LNCaP clone FGC (cell line): Measurements from ENCODE around the gene SMARCA2.

Experiments
- DNase-seq: peaks from one replicate; pipeline ENCODE4 v3.0.0-alpha.2; 2011; ENCODE audit warnings: low read depth
- H3K4me3 ChIP-seq: 2 replicates; pipeline ENCODE4 v1.5.1; 2011; ENCODE audit warnings: mild to moderate bottlenecking, low read depth, low read length, control low read depth
- TF ChIP-seq, protein P1 (sequence below): IDR thresholded peaks from 2 replicates; pipeline ENCODE4 v1.5.1; 2012; ENCODE audit warnings: mild to moderate bottlenecking; ENCODE audit not compliant: control insufficient read depth, insufficient read depth; ENCODE audit errors: extremely low read depth

SMARCA2 gene

GRCh38 chr9:2174911-2175310, 159.8 kb downstream of the SMARCA2 start:
- TF ChIP-seq, protein P1, sequence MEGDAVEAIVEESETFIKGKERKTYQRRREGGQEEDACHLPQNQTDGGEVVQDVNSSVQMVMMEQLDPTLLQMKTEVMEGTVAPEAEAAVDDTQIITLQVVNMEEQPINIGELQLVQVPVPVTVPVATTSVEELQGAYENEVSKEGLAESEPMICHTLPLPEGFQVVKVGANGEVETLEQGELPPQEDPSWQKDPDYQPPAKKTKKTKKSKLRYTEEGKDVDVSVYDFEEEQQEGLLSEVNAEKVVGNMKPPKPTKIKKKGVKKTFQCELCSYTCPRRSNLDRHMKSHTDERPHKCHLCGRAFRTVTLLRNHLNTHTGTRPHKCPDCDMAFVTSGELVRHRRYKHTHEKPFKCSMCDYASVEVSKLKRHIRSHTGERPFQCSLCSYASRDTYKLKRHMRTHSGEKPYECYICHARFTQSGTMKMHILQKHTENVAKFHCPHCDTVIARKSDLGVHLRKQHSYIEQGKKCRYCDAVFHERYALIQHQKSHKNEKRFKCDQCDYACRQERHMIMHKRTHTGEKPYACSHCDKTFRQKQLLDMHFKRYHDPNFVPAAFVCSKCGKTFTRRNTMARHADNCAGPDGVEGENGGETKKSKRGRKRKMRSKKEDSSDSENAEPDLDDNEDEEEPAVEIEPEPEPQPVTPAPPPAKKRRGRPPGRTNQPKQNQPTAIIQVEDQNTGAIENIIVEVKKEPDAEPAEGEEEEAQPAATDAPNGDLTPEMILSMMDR = no peak
- H3K4me3 ChIP-seq = no peak overlapping the region
- no peak for DNase-seq

DNA sequence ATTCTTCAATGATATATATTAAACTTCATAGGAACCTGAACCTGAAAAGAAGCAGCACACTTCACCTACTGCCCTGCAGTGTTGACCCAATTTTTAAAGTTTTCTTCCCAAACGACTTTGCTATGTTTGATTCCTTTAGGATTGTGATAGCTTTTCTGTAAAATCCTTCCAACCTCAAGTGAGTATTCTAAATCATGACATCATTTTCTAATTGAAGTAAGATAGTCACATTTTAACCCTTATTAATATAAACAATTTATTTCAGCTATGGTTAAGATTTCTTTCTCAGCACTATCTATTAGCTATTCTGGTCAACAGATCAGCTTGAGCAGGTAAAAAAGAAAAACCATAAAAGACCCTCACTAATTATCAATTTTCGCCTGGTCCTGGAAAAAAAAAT, 162.0 kb downstream of the SMARCA2 start:
- TF ChIP-seq, protein P1 = no peak
- no peak for DNase-seq
- no peak overlapping the region for H3K4me3 ChIP-seq

GRCh38 chr9:2178034-2178734, 163.0 kb downstream of the SMARCA2 start:
- TF ChIP-seq, protein P1 = no peak
- H3K4me3 ChIP-seq = no peak overlapping the region
- DNase-seq = peak; percentile 43

DNA sequence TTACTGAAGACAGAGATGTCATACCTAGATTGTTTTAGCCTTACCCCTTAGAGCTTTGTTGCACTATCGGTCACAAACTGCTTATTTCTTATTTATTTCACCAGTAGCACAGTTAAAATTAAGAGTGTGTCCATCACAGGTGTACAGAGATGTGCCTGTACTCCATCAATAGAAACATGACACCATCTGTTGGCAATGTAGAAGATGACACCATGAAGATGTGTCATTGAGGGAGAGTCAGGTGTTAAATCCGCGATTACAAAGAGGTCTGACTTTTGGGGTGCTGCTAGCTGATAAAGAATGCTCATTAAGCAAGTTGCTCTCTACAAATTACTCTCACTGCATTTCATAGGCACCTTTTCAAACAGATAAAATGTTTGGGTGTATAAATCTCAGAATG, 164.4 kb downstream of the SMARCA2 start:
- DNase-seq = no peak
- TF ChIP-seq, protein P1 = peak; percentile 30
- no peak overlapping the region for H3K4me3 ChIP-seq

- no peak for DNase-seq
- TF ChIP-seq, protein P1 = no peak
- no peak overlapping the region for H3K4me3 ChIP-seq
Measured at GRCh38 chr9:2180154-2180553, 165.0 kb downstream of the SMARCA2 start.

- no peak for DNase-seq
- H3K4me3 ChIP-seq = no peak overlapping the region
- TF ChIP-seq, protein P1 = no peak
Measured at GRCh38 chr9:2180704-2181103, 165.6 kb downstream of the SMARCA2 start.

DNA sequence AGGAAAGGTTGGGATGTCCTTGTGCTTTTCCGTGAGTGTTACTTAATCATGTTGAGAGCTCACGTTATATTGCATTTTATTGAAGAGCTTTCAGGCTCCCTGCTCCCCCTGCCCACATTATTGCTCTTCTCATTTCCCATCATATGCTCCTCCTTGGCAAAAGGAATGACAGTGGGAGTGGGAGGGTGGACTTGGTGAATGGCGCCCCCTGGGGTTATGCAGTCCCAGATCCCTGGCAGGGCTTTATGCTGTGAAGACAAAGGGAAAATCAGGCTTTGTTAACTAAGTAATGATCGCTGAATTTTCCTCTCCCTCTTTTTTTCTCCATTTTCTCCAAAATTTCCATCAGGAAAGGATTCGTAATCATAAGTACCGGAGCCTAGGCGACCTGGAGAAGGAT, 166.6 kb downstream of the SMARCA2 start:
- no peak for DNase-seq
- TF ChIP-seq, protein P1 = peak; percentile 47

More for the DNA sequence above, 166.6 kb downstream of the SMARCA2 start:
- no peak overlapping the region for H3K4me3 ChIP-seq
